ENCODE measurements around the gene MAN1C1. TPM values are rescaled to one million over a fixed set of nuclear protein-coding genes. Genes with fewer than 3 reads are reported as not detected.

The MAN1C1 gene
- total and polyA plus RNA-seq, 2 donors (not counting 3 experiments of a cell fraction or from before 2014, with no cell fraction given), result 1.5 to 4.0 TPM

DNA sequence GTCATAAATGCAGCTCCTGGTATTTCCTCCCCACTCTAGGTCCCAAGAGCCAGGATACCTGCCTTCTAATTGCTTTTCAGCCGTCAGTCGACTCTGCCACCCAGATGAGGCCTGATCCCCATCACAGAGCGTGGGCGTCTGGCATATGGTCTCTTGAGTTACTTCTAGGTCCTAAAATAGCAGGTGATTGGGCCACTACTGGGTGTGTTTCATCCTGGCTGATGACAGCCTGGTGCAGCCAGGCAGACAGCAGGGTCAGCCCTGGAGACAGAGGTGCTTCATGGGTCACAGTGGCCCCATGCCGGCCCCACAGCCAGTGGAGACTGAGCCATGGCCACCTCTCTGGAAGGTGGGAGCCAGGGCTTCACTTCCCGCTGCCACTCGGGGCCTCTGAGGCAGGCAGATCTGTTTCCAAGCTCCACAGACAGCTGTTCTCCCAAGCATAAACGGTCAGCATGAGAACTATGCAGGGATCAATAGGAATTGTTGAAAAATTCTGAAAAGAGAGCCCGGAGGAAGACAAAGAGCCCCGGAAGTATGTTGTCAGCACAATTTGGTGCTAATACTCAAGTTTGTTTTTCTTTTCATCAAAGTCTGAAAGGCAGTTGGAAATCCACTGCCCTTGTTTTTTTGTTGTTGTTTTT lies 83.0 kb downstream of the MAN1C1 start:
- no peaks in the 10 kb centered on the region for H3K9me1 ChIP-seq (replicated peaks; ENCODE audit: control insufficient read depth, extremely low read depth, insufficient read depth, low read length)
- ChIA-PET POLR2A (no interaction called here), CTCF (no interaction called here)
- no peaks in the 10 kb centered on the region for H3K79me2 ChIP-seq (ENCODE audit: control insufficient read depth, insufficient read depth, low read length)
- H3K27ac ChIP-seq (ENCODE audit: insufficient read depth, low read depth, low read length), result no peak overlapping the region
- peaks cover 4% of the 10 kb centered on the region for H3K4me1 ChIP-seq (ENCODE audit: control insufficient read depth, extremely low read depth, insufficient read depth, low read length)
- H3K9me3 ChIP-seq (replicated peaks; ENCODE audit: control insufficient read depth, insufficient read depth, low read length), result no peaks in the 10 kb centered on the region
- no peak overlapping the region for H2AFZ ChIP-seq (ENCODE audit: low read depth, low read length)
- no peak for FAIRE-seq
- H3K4me2 ChIP-seq (ENCODE audit: insufficient read depth, low read length), result no peak overlapping the region
- no peak overlapping the region for H3K4me3 ChIP-seq (replicated peaks in 1 of 3; ENCODE audit: insufficient read depth in 1 of 3, low read depth in 1 of 3, low read length in 3 of 3)
- no peaks in the 10 kb centered on the region for H3K36me3 ChIP-seq (ENCODE audit: control insufficient read depth in 2 of 2, extremely low read depth in 1 of 2, insufficient read depth in 2 of 2, low read length in 2 of 2)
- no peak overlapping the region for H3K9ac ChIP-seq (replicated peaks; ENCODE audit: extremely low read depth, insufficient read depth, low read length)
- intact Hi-C loops (cut with micrococcal nuclease), result no loop called here
- no TSS peak for BruUV-seq (replicated peaks)
- dilution Hi-C loops (cut with MboI; ENCODE audit: extremely low pct_ligation_motif_present, low sequenced_read_pairs), result no loop called here
- TF ChIP-seq MYC (IDR thresholded peaks at IDR 0.05; ENCODE audit: low read depth, low read length) (no peak), GATA2 (IDR thresholded peaks at IDR 0.05; ENCODE audit: insufficient read depth, insufficient read length, low read depth, low read length) (no peak), FOS (IDR thresholded peaks at IDR 0.05; ENCODE audit: borderline replicate concordance, insufficient read depth, low read length) (no peak), JUN (IDR thresholded peaks at IDR 0.05; ENCODE audit: borderline replicate concordance, insufficient read depth, insufficient read length, low read depth) (no peak)
- TF ChIP-seq, protein P1, sequence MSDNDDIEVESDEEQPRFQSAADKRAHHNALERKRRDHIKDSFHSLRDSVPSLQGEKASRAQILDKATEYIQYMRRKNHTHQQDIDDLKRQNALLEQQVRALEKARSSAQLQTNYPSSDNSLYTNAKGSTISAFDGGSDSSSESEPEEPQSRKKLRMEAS (IDR thresholded peaks at IDR 0.05; ENCODE audit: insufficient read depth, insufficient read length), result no peak
- no peaks in the 10 kb centered on the region for H4K20me1 ChIP-seq (replicated peaks; ENCODE audit: control insufficient read depth, extremely low read depth, insufficient read depth, low read length)
- H3K27me3 ChIP-seq (ENCODE audit: control insufficient read depth in 2 of 2, insufficient read depth in 2 of 2, low read length in 2 of 2), result peaks cover 2 to 10% of the 10 kb centered on the region in 2 experiments
- DNase-seq (ENCODE audit: low read depth, low spot score), result no peak

DNA sequence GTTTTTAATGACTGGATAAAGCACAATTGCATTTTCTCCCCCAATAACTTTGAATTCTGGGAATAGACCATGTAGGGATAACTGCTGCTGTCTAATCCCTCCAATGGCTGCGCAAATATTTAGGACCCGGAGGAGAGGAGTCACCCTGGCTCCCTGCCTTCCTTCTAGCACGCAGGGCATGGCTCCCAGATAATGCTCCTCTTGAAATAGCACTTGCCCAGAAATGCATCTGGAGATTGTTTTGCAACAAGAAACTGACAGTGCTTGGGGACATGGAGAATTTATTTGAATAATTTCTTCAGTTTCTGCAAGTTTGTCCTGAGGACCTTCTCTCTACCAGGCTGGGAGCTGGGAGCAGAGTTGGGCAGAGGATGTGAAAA lies 83.5 kb downstream of the MAN1C1 start:
- no peak for DNase-seq (ENCODE audit: low read depth, low spot score)
- BruUV-seq (replicated peaks), result no TSS peak
- ChIA-PET POLR2A (no interaction called here), CTCF (no interaction called here)
- Histone ChIP-seq H3K9ac (replicated peaks; ENCODE audit: extremely low read depth, insufficient read depth, low read length) (no peak overlapping the region), H2AFZ (ENCODE audit: low read depth, low read length) (no peak overlapping the region), H3K36me3 (ENCODE audit: control insufficient read depth in 2 of 2, extremely low read depth in 1 of 2, insufficient read depth in 2 of 2, low read length in 2 of 2) (no peaks in the 10 kb centered on the region), H4K20me1 (replicated peaks; ENCODE audit: control insufficient read depth, extremely low read depth, insufficient read depth, low read length) (no peaks in the 10 kb centered on the region), H3K9me1 (replicated peaks; ENCODE audit: control insufficient read depth, extremely low read depth, insufficient read depth, low read length) (no peaks in the 10 kb centered on the region), H3K4me3 (replicated peaks in 1 of 3; ENCODE audit: insufficient read depth in 1 of 3, low read depth in 1 of 3, low read length in 3 of 3) (no peak overlapping the region), H3K9me3 (replicated peaks; ENCODE audit: control insufficient read depth, insufficient read depth, low read length) (no peaks in the 10 kb centered on the region), H3K4me2 (ENCODE audit: insufficient read depth, low read length) (no peak overlapping the region), H3K4me1 (ENCODE audit: control insufficient read depth, extremely low read depth, insufficient read depth, low read length) (peaks cover 4% of the 10 kb centered on the region), H3K27me3 (ENCODE audit: control insufficient read depth in 2 of 2, insufficient read depth in 2 of 2, low read length in 2 of 2) (peaks cover 4 to 13% of the 10 kb centered on the region in 2 experiments), H3K27ac (ENCODE audit: insufficient read depth, low read depth, low read length) (no peak overlapping the region), H3K79me2 (ENCODE audit: control insufficient read depth, insufficient read depth, low read length) (no peaks in the 10 kb centered on the region)
- no peak for FAIRE-seq
- dilution Hi-C loops (cut with MboI; ENCODE audit: extremely low pct_ligation_motif_present, low sequenced_read_pairs), result no loop called here
- intact Hi-C loops (cut with micrococcal nuclease), result no loop called here
- TF ChIP-seq GATA2 (IDR thresholded peaks at IDR 0.05; ENCODE audit: insufficient read depth, insufficient read length, low read depth, low read length), result no peak

Measured in endothelial cell of umbilical vein (primary cell).